ENCODE results near the gene CYSLTR1.

GRCh38 chrX:78333521-78333920 lies 6.1 kb upstream of the CYSLTR1 start:
- TF ChIP-seq CTCF (IDR thresholded peaks at IDR 0.05; ENCODE audit: low read depth, low read length) (no peak), POLR2A (IDR thresholded peaks at IDR 0.05; ENCODE audit: extremely low read depth, insufficient read length) (no peak), MYC (IDR thresholded peaks at IDR 0.05; ENCODE audit: low read depth, low read length) (no peak)
- TF ChIP-seq, protein P1, sequence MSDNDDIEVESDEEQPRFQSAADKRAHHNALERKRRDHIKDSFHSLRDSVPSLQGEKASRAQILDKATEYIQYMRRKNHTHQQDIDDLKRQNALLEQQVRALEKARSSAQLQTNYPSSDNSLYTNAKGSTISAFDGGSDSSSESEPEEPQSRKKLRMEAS (IDR thresholded peaks at IDR 0.05; ENCODE audit: low read depth, low read length) = no peak
